Measurements from ENCODE around the gene EPHB2. TPM values are rescaled to one million over a fixed set of nuclear protein-coding genes. Genes with fewer than 3 reads are reported as not detected.
"Not testable (repeated sequence)": the region's sequence is repeated elsewhere in the genome, so short reads cannot be mapped to it uniquely, and the experiment has no call there.

The EPHB2 gene
- total RNA-seq, 1 donor from 2014 or later = 5.0 TPM

GRCh38 chr1:22830041-22830566, 119.5 kb downstream of the EPHB2 start:
- H3K9me3 ChIP-seq = no peaks in the 10 kb centered on the region
- ATAC-seq (peak in 1 of 2 donors; percentile 33), DNase-seq (no peak)
- peaks cover 13% of the 10 kb centered on the region for H3K4me1 ChIP-seq
- H3K4me3 ChIP-seq = no peak overlapping the region
- TF ChIP-seq, protein P1, sequence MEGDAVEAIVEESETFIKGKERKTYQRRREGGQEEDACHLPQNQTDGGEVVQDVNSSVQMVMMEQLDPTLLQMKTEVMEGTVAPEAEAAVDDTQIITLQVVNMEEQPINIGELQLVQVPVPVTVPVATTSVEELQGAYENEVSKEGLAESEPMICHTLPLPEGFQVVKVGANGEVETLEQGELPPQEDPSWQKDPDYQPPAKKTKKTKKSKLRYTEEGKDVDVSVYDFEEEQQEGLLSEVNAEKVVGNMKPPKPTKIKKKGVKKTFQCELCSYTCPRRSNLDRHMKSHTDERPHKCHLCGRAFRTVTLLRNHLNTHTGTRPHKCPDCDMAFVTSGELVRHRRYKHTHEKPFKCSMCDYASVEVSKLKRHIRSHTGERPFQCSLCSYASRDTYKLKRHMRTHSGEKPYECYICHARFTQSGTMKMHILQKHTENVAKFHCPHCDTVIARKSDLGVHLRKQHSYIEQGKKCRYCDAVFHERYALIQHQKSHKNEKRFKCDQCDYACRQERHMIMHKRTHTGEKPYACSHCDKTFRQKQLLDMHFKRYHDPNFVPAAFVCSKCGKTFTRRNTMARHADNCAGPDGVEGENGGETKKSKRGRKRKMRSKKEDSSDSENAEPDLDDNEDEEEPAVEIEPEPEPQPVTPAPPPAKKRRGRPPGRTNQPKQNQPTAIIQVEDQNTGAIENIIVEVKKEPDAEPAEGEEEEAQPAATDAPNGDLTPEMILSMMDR (IDR thresholded peaks at IDR 0.05) = no peak
- no peaks in the 10 kb centered on the region for H3K36me3 ChIP-seq
- intact Hi-C loops (cut with DNase I) = no loop called here
- no peak overlapping the region for H3K27ac ChIP-seq
- H3K27me3 ChIP-seq (ENCODE audit: low read depth) = no peaks in the 10 kb centered on the region

- TF ChIP-seq, protein P1 (IDR thresholded peaks at IDR 0.05) = no peak
- no peak for ATAC-seq
- H3K9me3 ChIP-seq = no peaks in the 10 kb centered on the region
- no peak for DNase-seq
- no peaks in the 10 kb centered on the region for H3K27me3 ChIP-seq (ENCODE audit: low read depth)
- H3K27ac ChIP-seq = no peak overlapping the region
- H3K4me3 ChIP-seq = no peak overlapping the region
- intact Hi-C loops (cut with DNase I) = no loop called here
- H3K4me1 ChIP-seq = peaks cover 13% of the 10 kb centered on the region
- H3K36me3 ChIP-seq = no peaks in the 10 kb centered on the region
Measured at GRCh38 chr1:22830757-22831340, 120.2 kb downstream of the EPHB2 start.

- H3K4me1 ChIP-seq = peaks cover 6% of the 10 kb centered on the region
- peak; percentile 68 to 89 for ATAC-seq
- no peaks in the 10 kb centered on the region for H3K36me3 ChIP-seq
- no peak overlapping the region for H3K4me3 ChIP-seq
- no peaks in the 10 kb centered on the region for H3K27me3 ChIP-seq (ENCODE audit: low read depth)
- TF ChIP-seq, protein P1 (IDR thresholded peaks at IDR 0.05) = no peak
- intact Hi-C loops (cut with DNase I) = no loop called here
- peak; percentile 62 for DNase-seq
- no peaks in the 10 kb centered on the region for H3K9me3 ChIP-seq
- no peak overlapping the region for H3K27ac ChIP-seq
Measured at GRCh38 chr1:22831729-22832413, 121.2 kb downstream of the EPHB2 start.

- peaks cover 1% of the 10 kb centered on the region for H3K4me1 ChIP-seq
- ATAC-seq = peak in 1 of 2 donors; percentile 18
- no peaks in the 10 kb centered on the region for H3K27me3 ChIP-seq (ENCODE audit: low read depth)
- H3K36me3 ChIP-seq = no peaks in the 10 kb centered on the region
- intact Hi-C loops (cut with DNase I) = no loop called here
- no peak for DNase-seq
- no peak overlapping the region for H3K27ac ChIP-seq
- no peak overlapping the region for H3K4me3 ChIP-seq
- H3K9me3 ChIP-seq = no peaks in the 10 kb centered on the region
- TF ChIP-seq, protein P1 (IDR thresholded peaks at IDR 0.05) = no peak
Measured at GRCh38 chr1:22832414-22832786, 121.8 kb downstream of the EPHB2 start.

DNA sequence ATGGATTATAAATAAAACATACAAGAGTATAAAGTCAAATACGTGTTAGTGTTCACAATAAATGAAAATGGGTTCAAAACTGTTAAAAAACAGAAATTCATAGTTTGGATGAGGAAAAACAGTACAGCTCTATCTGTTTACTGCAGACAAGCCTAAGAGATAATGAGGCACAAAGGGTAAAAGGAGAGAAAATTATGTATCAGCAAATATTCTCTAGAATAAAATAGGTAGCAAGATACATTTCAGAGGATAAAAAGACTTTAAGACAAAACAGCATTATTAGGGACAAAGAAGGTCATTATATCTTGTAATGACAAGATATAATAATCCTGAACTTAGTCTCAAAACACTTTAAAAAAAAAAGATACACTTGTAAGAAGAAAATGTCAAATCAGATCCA, 123.1 kb downstream of the EPHB2 start:
- Histone ChIP-seq H3K27me3 (ENCODE audit: low read depth) (no peaks in the 10 kb centered on the region), H3K36me3 (no peaks in the 10 kb centered on the region), H3K9me3 (no peaks in the 10 kb centered on the region), H3K4me1 (no peaks in the 10 kb centered on the region), H3K4me3 (no peak overlapping the region), H3K27ac (no peak overlapping the region)
- DNase-seq = no peak
- intact Hi-C loops (cut with DNase I) = no loop called here
- TF ChIP-seq, protein P1 (IDR thresholded peaks at IDR 0.05) = no peak
- ATAC-seq = no peak

DNA sequence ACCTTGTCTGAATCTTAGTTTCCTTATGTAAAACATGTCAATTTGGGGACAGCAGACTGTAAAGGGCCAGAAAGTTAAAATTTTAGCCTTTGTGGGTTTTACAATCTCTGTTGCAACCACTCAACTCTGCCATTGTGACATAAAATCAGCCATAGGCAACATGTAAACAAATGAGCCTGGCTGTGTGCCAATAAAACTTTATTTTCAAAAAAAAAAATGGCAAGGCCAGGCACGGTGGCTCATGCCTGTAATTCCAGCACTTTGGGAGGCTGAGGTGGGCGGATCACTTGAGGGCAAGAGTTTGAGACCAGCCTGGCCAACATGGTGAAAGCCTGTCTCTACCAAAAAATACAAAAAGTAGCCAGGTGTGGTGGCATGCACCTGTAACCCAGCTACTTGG, 123.8 kb downstream of the EPHB2 start:
- intact Hi-C loops (cut with DNase I); DNase-seq; H3K4me1 ChIP-seq; H3K36me3 ChIP-seq; H3K27me3 ChIP-seq (ENCODE audit: low read depth); H3K27ac ChIP-seq; H3K9me3 ChIP-seq; H3K4me3 ChIP-seq; ATAC-seq: not testable (repeated sequence)
